ENCODE data around the gene CD47. TPM values are rescaled to one million over a fixed set of nuclear protein-coding genes. Genes with fewer than 3 reads are reported as not detected.

CD47 gene
- total and polyA plus RNA-seq, 2 of the 13 experiments (the other 11 are each of a cell fraction or from before 2014, with no cell fraction given): 3.3 to 6.5 TPM

DNA sequence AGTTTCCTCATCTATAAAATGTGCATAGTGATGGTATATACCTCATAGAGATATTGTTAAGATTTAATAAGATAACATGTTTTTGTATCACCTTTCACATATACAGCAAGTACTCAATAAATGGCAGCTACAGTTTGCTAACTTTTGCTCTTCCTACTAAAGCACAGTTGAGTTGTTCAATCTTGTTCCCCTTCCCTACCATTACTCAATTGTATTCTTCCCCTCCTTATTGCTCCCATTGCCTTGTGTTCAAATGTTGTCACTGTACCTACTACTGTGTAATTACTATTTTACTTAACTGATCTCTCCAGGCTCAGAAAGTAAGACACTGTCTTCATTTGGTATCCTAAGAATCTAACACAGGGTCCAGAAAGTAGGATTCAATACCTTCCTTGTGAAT lies 5.5 kb downstream of the CD47 start:
- Histone ChIP-seq H4K20me1 (ENCODE audit: insufficient read depth, low read length) (no peaks in the 10 kb centered on the region), H3K27me3 (ENCODE audit: control insufficient read depth in 1 of 2, insufficient read depth in 2 of 2, low read length in 2 of 2) (peaks cover 0 to 11% of the 10 kb centered on the region in 2 experiments; a peak in 2 of 5 replicates), H2AFZ (ENCODE audit: low read length) (no peak overlapping the region), H3K4me2 (ENCODE audit: low read depth, low read length) (no peak overlapping the region), H3K79me2 (ENCODE audit: insufficient read depth, low read length) (no peaks in the 10 kb centered on the region), H3K9me3 (ENCODE audit: low read length) (no peaks in the 10 kb centered on the region), H3K4me1 (ENCODE audit: insufficient read depth, low read length) (peaks cover 9% of the 10 kb centered on the region), H3K4me3 (replicated peaks in 1 of 3; ENCODE audit: insufficient read depth in 1 of 3, low read depth in 2 of 3, low read length in 3 of 3) (no peak overlapping the region), H3K9ac (ENCODE audit: insufficient read depth, low read depth, low read length) (no peak overlapping the region), H3K27ac (ENCODE audit: extremely low read length, insufficient read depth, low read length) (no peak overlapping the region), H3K36me3 (replicated peaks in 1 of 2; ENCODE audit: control insufficient read depth in 1 of 2, insufficient read depth in 2 of 2, low read length in 2 of 2) (no peaks in the 10 kb centered on the region)
- no peak for ATAC-seq
- intact Hi-C loops (cut with micrococcal nuclease; ENCODE audit: unreplicated experiment): no loop called here
- no TSS peak for BruUV-seq (replicated peaks)
- TF ChIP-seq, protein P1, sequence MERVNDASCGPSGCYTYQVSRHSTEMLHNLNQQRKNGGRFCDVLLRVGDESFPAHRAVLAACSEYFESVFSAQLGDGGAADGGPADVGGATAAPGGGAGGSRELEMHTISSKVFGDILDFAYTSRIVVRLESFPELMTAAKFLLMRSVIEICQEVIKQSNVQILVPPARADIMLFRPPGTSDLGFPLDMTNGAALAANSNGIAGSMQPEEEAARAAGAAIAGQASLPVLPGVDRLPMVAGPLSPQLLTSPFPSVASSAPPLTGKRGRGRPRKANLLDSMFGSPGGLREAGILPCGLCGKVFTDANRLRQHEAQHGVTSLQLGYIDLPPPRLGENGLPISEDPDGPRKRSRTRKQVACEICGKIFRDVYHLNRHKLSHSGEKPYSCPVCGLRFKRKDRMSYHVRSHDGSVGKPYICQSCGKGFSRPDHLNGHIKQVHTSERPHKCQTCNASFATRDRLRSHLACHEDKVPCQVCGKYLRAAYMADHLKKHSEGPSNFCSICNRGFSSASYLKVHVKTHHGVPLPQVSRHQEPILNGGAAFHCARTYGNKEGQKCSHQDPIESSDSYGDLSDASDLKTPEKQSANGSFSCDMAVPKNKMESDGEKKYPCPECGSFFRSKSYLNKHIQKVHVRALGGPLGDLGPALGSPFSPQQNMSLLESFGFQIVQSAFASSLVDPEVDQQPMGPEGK (CRISPR knock-in tag; IDR thresholded peaks at IDR 0.05): no peak
- TF ChIP-seq CBX5 (CRISPR knock-in tag; IDR thresholded peaks at IDR 0.05; ENCODE audit: borderline replicate concordance): no peak
- no peak for TF ChIP-seq CHD4 (IDR thresholded peaks at IDR 0.05; ENCODE audit: borderline replicate concordance, low read length)
- TF ChIP-seq ZNF614 (CRISPR knock-in tag; IDR thresholded peaks at IDR 0.05; ENCODE audit: borderline replicate concordance): no peak
- TF ChIP-seq NCOA5 (CRISPR knock-in tag; IDR thresholded peaks at IDR 0.05): no peak
- no peak for TF ChIP-seq BRD4 (CRISPR knock-in tag; IDR thresholded peaks at IDR 0.05)
- in situ Hi-C loops (cut with HindIII; ENCODE audit: extremely low pct_ligation_motif_present, low pct_unique_long_range_greater_than_20kb): no loop called here
- FAIRE-seq: no peak
- POLR2A ChIA-PET: no interaction called here
- DNase-seq (ENCODE audit: low spot score): no peak
- CTCF ChIA-PET (ENCODE audit: low intra/inter-chr PET ratio, low total read pairs): no interaction called here

DNA sequence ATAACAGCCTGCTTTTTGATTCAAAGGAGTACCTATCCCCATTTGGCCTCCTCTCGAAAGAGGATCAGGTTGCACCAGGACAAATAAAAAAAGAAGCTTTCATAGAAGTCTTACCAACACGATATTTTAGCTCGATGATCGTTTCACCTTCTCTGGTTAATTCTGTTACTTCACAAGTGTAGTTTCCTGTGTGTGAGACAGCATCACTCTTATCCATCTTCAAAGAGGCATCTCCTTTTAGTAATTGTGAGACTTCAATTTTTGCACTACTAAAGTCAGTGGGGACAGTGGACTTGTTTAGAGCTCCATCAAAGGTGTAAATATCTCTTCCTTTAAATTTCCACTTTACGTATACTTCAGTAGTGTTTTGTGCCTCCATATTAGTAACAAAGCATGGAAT lies 11.0 kb downstream of the CD47 start:
- 39% methylated on average over 5 of the region's 5 CpGs for WGBS (ENCODE audit: low lambda C conversion rate)
- ATAC-seq (no peak), FAIRE-seq (no peak), DNase-seq (ENCODE audit: low spot score) (no peak)
- Histone ChIP-seq H3K4me3 (replicated peaks in 1 of 3; ENCODE audit: insufficient read depth in 1 of 3, low read depth in 2 of 3, low read length in 3 of 3) (no peak overlapping the region), H3K27ac (ENCODE audit: extremely low read length, insufficient read depth, low read length) (no peak overlapping the region), H3K4me2 (ENCODE audit: low read depth, low read length) (no peak overlapping the region), H3K9ac (ENCODE audit: insufficient read depth, low read depth, low read length) (no peak overlapping the region), H3K9me3 (ENCODE audit: low read length) (no peaks in the 10 kb centered on the region), H3K79me2 (ENCODE audit: insufficient read depth, low read length) (no peaks in the 10 kb centered on the region), H2AFZ (ENCODE audit: low read length) (no peak overlapping the region), H3K4me1 (ENCODE audit: insufficient read depth, low read length) (no peaks in the 10 kb centered on the region), H3K36me3 (replicated peaks in 1 of 2; ENCODE audit: control insufficient read depth in 1 of 2, insufficient read depth in 2 of 2, low read length in 2 of 2) (no peaks in the 10 kb centered on the region), H4K20me1 (ENCODE audit: insufficient read depth, low read length) (no peaks in the 10 kb centered on the region), H3K27me3 (ENCODE audit: control insufficient read depth in 1 of 2, insufficient read depth in 2 of 2, low read length in 2 of 2) (no peaks in the 10 kb centered on the region)
- TF ChIP-seq, protein P2, sequence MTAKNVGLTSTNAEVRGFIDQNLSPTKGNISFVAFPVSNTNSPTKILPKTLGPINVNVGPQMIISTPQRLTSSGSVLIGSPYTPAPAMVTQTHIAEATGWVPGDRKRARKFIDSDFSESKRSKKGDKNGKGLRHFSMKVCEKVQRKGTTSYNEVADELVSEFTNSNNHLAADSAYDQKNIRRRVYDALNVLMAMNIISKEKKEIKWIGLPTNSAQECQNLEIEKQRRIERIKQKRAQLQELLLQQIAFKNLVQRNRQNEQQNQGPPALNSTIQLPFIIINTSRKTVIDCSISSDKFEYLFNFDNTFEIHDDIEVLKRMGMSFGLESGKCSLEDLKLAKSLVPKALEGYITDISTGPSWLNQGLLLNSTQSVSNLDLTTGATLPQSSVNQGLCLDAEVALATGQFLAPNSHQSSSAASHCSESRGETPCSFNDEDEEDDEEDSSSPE (CRISPR knock-in tag; IDR thresholded peaks at IDR 0.05): no peak
- CTCF ChIA-PET (ENCODE audit: low intra/inter-chr PET ratio, low total read pairs): no interaction called here
- POLR2A ChIA-PET: no interaction called here
- intact Hi-C loops (cut with micrococcal nuclease; ENCODE audit: unreplicated experiment): no loop called here
- no TSS peak for BruUV-seq (replicated peaks)
- in situ Hi-C loops (cut with HindIII; ENCODE audit: extremely low pct_ligation_motif_present, low pct_unique_long_range_greater_than_20kb): no loop called here
